OCI-LY3 (cell line): ENCODE data around the gene TBC1D5.

Experiments
- CTCF ChIP-seq: fragments of 200-600, 300-600 bp; sonication (generic); IDR thresholded peaks from 2 replicates; pipeline ENCODE4 v1.5.1; 2014; ENCODE audit warnings: antibody characterized with exemption, low read length, low read depth
- EZH2phosphoT487 ChIP-seq: fragments of 200-600 bp; shearing (Covaris generic); IDR thresholded peaks from 2 replicates; pipeline ENCODE4 v1.6.1; 2018; ENCODE audit warnings: antibody characterized with exemption, mixed run types, low read depth

- TF ChIP-seq CTCF (no peak), EZH2phosphoT487 (no peak)
These were observed 411.8 kb downstream of the TBC1D5 start for GRCh38 chr3:17330660-17331059.
